Putamen (tissue), 1 donor: ENCODE measurements around the gene KRTCAP2.
"Not testable (repeated sequence)": the region's sequence is repeated elsewhere in the genome, so short reads cannot be mapped to it uniquely, and the experiment has no call there.

Experiments used
- DNase-seq: peaks from one replicate; pipeline ENCODE4 v3.0.0-alpha.2; 2016; ENCODE audit warnings: low spot score

Gene KRTCAP2

DNA sequence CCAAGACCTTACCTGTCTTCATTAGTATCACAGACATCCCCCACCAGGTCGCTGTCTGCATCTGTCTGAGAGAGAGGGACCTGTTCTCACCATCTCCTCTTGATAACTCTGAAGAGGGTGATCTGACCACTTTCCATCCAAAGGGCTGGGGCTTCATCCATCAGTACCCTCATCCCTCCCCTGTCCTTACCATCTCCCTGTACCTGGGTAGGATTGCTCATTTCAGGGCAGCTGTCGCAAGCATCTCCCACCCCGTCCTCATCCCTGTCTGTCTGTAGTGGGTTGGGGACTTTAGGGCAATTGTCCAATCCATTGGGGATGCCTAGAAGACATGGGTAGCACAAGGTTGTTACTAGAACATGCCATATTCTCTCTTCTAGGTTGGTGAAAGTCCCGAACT, 26.7 kb upstream of the KRTCAP2 start:
- DNase-seq = no peak

DNA sequence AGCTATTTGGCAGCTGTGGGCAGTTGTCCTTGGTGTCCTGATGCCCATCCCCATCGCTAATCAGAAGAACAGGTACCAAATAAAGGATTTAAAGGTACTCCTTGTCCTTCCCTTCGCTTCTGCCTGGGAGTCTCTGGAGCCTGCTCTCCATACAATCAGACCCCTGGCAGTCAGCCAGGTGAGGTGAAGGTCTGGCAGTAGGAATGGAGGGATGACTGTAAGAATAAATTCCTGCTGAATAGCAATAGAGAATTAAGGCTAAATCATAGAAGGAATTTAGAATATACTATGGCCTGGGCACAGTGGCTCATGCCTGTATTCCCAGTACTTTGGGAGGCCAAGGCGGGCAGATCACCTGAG, 25.4 kb upstream of the KRTCAP2 start:
- no peak for DNase-seq

DNA sequence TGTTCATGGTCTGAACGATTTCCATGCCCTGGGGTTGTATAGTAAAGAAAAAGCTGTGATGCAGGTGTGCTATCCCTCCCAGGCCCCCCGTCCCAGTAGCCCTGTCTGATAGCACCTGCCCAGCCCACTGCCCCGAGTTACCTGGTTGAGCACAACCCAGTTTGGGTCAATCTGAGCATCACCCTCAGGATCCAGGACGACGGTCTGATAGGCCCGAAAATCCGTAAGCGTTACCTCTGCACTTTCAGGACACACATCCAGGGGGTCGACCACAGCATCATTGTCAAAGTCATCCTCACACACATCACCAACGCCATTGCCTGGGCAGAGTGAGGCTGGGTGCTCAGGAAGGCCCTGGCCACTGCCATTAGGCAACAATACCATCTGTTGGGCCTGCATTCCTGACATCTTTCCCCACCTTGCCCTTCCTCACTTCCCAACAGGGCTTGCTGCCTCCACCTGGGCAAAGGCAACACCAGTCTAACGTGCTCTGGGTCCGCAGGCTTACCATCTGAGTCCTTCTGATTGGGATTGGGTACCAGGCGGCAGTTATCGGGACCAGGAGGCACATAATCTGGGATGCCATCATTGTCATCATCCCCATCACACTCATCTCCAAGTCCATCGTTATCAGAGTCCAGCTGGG, 24.9 kb upstream of the KRTCAP2 start:
- no peak for DNase-seq

DNA sequence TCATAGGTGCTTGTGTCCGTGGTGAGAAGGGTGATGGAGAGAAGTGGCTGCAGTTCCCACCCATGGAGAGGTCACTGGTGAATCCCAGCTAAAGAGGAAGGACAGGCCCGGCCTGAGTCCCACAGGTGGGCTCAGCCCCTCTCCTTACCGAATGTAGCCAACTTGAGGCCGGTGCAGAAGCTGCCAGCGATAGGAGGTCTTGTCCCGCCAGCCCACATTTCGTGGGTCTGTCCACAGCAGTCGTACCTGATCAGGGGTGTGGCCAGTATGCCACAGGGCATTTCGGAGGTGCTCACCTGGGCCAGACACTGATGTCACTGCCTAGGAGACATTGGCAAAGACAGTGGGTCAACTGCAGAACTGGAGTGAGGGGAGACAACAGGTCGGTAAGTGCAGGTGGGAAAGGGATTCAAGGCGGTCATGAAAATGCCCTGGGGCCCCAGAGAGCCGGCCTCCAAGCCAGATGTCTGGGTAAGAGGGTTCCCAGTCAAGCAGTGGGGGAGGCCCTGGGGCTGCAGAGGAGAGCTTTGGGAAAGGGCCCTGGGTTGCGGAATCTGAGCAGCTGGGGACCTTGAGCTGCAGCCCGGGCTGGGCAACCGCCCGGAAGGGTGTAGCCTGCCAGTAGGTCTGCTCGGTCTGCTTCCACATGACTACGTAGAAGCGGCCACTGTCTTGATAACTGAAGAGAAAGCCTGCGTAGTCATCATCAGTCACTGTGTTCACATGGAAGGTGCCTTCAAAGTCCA, 24.0 kb upstream of the KRTCAP2 start:
- DNase-seq = no peak

DNA sequence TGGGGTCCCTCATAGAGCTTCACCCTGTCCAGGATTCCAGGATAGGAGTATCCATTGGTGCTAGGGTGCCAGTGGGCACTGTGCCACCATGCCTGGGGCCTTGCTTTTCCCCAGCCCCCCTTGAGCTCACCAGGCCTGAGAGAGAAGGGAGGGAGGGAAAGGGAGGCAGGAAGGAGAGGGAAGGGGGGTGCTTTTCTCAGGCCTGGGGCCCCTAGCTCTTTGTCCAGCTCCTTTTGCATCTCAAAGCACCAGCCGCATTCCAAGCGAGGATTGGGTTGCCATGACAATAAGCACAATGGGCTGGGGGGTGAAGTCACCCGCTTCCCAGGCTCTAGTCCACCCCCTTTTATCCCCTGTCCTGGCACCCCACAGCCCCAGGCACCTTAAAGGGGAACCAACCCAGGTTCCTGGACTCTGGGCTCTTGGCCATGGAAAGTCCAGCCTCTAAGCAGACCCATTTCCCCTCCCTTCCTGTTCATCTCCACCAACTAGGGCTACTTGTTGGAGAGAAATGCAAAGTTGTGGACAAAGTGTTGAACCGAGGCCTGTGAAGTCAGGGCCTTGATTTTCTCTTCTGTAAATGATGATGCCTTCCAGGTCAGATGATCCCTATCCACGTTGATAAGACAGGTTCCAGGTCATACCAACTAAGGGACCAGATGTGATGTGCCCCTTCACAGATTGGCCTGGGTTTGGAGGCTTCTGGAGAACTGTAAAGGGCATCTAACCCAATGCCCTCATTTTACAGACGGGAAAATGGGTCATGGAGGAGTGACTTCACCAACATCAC, 23.2 kb upstream of the KRTCAP2 start:
- peak; percentile 79 for DNase-seq

DNA sequence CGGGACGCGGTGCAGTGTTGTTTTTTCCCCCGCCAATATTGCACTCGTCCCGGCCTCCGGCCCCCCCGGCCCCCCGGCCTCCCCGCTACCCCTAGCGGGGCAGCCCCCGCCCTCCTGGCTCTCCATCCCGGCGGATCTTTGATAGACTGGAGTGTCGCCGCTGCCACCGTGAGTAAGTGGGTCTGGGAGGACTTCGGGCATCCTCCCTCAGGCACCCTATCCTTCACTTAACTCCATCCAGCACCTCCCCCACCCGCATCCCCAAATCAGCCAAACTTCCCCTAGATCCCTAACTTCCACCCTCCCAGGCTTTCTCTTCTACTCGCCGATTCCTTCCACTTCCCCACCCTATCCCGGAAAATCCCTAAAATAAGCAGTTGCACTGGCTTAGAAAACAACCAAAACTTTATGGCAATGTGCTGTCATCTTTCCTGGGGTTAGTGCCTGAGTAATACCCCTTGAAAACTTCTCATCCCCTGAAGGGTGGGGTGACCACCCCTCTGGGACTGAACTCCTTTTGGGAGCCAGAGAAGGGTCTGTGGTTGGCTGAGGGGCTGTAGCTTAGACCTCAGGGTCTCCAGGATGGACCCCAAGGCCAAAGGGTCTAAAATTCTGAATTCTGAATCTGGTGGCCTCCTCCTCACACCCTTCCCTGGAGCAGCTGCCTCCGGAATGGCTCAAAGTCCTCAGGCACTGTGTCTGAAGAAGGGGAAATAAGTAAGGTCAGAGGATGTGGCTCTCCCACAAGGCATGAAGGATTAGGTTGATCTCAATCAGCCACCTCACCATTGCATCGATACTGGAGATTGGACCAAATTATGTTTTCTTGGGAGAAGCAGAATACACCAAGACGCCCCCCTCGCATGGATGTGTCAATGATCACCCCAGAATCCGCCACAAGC, 22.3 kb upstream of the KRTCAP2 start:
- DNase-seq = no peak

DNA sequence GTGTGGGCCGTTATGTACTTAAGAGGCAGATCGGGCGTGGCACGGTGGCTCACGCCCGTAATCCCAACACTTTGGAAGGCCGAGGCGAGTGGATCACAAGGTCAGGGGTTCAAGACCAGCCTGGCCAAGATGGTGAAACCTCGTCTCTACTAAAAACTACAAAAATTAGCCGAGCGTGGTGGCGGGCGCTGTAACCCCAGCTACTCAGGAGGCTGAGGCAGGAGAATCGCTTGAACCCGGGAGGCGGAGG, 20.8 kb upstream of the KRTCAP2 start:
- DNase-seq = not testable (repeated sequence)

DNA sequence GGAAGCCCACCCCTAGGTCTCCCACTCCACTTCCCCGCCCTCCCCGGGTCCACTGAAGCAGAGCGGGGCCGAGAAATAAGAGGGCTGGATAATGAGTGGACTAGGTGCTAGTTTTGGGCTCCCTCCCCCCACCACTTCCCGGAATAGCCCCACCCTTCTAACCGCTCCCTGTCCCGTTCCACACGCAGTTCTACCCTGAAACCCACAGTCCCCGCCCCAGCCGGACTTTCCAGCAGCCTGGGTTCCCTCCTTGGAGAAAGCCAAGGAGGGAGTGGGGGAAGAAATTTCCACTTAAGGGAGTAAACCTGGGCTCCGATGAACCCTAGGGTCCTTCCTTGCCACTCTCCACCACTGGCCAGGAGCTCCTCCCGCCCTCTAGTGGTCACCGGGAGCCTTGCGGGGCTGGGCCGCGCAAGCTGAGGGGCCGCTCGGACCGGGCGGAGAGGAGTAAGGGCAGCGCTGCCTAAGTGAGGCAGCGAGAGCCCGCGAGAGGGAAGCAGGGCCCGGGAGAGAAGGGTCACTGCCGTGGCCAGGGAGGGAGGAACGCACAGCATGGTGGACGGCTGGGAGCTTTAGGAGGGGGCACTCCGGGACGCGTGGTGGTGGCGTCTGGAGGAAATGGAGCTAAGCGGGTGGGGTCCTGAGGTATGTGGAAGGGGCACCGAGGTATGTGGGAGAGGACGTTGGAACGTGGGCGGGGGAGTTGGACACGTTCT, 20.3 kb upstream of the KRTCAP2 start:
- DNase-seq = peak; percentile 52

DNA sequence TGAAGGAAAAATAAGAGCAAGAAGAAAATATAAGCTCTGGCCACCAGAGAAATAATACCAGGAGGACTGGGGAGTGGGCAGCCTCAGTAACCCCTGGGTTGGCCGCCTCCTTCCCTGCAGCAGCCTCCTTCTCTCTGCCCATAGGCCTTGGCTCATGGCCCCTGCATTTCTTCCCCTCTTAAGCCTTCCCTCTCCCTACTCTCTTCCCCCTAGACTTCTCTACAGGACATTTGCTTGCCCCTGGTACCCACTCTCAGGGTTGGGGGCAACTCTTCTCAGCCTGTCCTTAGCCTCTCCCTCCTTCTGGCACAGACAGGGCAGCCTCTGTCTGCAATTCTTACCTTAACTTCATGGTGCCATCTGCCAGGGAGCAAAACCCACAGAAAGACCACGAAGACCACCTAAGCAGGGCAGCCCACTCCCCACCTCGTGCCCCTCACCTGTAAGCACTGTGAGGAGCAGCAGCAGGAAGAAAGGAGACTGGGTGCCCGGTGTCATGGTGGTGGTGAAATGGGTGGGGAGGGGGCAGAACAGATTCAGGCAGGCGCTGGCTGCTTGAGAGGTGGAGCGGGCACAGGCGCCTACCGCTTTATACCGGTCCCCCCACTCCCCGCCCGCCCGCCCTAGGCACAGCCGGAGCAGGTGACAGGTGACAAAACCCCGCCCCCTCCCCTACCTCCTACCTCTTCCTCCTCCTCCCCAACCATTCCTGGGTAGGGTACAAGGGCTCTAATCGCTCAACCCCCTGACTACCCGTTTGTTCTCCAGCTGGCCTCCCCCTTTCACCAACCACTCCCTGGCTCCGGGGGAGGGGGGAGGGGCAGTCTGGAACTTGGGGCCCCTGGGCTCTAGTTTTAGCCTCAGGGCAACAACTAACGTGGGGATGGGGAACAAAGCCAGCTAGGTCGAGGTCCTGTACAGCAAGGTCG, 19.5 kb upstream of the KRTCAP2 start:
- DNase-seq = no peak

DNA sequence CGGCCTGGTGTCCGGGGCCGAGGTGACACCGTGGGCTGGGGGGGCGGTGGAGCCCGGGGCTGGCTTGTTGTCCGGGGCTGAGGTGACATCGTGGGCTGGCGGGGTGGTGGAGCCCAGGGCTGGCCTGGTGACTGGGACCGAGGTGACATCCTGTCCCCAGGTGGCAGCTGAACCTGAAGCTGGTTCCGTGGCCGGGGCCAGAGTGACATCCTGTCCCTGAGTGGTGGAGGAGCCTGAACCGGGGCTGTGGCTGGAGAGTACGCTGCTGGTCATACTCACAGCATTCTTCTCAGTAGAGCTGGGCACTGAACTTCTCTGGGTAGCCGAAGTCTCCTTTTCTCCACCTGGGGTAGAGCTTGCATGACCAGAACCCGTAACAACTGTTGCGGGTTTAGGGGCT, 18.8 kb upstream of the KRTCAP2 start:
- no peak for DNase-seq

DNA sequence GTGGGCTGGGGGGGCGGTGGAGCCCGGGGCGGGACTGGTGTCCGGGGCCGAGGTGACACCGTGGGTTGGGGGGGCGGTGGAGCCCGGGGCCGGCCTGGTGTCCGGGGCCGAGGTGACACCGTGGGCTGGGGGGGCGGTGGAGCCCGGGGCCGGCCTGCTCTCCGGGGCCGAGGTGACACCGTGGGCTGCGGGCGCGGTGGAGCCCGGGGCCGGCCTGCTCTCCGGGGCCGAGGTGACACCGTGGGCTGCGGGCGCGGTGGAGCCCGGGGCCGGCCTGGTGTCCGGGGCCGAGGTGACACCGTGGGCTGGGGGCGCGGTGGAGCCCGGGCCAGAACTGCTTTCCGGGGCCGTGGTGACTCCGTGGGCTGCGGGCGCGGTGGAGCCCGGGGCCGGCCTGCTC, 16.8 kb upstream of the KRTCAP2 start:
- DNase-seq = not testable (repeated sequence)

DNA sequence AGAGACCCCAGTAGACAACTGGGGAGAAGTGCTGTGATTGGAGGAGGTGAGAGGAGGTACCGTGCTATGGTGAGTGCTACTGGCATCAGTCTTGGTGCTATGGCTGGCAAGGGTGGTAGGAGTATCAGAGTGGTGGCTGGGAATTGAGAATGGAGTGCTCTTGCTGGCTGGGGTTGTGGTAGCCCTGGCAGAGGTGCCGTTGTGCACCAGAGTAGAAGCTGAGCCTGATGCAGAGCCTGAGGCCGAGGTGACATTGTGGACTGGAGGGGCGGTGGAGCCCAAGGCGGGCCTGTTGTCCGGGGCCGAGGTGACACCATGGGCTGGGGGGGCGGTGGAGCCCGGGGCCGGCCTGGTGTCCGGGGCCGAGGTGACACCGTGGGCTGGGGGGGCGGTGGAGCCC, 15.2 kb upstream of the KRTCAP2 start:
- no peak for DNase-seq

DNA sequence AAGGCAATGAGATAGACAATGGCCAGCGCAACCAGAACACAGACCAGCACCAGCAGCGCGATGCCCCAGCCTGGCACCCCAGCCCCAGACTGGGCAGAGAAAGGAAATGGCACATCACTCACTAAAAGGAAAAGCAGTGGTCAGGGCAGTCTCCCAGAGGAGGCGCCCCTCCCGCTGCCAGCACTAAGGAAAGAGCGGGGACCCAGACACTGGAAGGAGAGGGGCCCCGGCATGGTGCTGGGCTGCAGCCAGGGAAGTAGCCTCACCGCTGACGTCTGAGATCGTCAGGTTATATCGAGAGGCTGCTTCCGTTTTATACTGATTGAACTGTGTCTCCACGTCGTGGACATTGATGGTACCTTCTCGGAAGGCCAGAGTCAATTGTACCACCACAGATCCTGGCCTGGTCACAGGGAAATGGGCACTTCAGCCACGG, 14.4 kb upstream of the KRTCAP2 start:
- no peak for DNase-seq

DNA sequence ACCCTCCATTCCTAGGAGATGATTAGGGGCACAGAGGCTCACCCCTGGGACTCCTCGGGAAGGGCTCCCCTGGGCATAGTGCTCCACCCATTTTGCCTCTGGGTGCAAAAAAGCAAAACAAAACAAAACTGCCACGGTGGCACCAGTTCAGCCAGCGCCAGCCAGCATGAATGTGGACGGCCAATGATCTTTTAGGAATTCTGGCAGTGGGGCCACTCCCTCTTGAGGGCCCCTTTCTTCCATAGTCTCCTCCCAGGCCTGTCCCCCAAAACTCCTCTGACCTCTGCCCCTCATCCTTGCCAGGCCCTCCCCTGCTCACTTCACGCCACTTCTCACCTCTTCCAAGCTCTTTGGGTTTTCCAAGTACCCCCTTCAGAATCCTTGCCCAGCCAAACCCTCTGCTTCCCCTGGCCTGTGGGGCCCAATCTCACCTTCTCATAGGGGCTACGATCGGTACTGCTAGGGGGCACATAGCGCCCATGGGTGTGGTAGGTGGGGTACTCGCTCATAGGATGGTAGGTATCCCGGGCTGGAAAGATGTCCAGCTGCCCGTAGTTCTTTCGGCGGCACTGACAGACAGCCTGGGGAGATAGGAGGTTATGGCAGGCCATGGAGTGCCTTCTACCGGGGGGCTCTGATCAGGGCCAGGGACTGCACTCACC, 13.8 kb upstream of the KRTCAP2 start:
- no peak for DNase-seq

DNA sequence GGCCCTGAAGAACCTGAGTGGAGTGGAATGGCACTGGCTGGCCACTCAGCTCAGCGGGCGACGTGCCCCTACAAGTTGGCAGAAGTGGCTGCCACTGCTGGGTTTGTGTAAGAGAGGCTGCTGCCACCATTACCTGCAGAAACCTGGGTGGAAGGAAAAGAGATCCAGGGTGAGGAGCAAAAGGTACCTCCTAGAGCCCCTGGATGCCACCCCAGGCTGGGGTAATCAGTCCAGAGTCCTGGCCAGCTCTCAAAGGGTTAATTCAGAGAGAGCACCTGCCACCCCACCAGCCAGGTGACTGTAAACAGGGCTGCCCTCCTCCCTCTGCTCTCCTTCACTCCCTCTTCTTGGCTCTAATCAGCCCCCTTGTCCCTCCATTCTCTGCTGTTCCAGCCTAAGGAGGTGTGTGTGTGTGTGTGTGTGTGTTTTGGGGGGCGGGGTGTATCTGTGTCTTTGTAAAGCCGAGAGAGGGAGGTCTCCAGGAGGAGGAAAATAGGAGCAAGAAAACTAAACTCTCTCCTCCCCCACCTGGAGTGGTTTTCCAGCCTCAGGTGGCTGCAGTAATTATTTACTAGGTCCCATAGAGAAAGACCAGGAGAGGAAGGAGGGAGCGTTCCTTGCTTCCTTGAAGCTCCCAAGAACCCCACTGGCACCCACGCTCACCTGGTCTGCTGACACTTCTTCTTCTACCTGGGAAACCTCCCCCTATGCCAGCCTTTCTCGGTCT, 13.1 kb upstream of the KRTCAP2 start:
- DNase-seq = no peak

DNA sequence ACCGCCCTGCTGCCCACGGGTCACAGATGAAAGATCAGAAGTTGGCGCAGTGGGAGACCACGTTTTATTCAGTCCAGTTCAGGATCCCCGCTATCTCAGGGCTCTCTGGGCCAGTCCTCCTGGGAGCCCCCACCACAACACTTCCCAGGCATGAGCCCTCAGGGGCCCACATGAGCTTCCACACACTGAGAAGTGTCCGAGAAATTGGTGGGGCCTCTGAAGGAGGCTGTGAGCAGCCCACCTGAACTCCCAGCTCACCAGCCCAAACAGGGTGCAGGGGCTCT, 12.6 kb upstream of the KRTCAP2 start:
- no peak for DNase-seq

DNA sequence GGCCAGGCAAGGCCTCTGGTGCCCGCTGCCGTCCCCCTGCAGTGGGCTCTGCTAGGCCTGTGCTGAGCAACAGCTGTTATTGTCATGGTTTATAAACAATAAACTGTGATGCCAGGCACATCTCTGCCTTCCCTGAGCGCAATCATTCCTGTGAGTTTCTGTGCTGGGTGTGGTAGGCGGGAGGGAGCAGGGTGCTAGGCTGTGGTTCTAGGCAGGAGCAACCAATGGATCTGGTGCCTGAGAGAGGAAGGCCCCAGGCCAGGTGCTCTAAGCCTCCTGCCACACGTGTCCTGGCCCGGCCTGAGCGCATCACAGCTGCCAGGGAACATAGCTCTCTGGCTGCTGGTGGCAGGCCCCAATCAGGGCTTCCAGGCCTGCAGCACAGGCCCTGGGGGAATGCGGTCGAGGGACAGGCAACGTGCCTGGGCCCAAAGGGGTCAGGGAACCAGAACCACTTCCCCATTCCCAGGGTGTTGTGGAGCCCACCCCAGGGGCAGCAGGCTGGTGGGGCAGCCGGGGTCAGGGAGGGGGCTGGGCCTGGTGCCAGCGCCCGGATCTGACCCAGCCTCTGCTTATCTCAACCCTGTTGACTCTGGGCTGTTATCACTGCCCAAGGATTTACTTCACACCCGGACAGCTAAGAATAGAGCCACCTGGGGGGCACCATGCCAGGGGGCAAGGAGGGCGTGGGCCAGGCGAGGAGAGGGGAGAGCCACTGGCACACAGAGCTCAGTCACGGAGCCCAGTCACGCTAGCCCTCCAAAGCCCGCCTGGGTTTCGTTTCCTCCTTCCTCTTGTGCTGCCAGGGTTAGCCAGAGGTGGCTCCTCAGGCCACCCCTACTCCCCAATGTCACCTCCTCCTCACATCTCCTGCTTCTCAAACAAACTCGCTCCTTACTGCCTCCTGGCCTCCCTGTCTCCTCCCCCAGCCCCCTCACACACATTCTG, 12.0 kb upstream of the KRTCAP2 start:
- no peak for DNase-seq

DNA sequence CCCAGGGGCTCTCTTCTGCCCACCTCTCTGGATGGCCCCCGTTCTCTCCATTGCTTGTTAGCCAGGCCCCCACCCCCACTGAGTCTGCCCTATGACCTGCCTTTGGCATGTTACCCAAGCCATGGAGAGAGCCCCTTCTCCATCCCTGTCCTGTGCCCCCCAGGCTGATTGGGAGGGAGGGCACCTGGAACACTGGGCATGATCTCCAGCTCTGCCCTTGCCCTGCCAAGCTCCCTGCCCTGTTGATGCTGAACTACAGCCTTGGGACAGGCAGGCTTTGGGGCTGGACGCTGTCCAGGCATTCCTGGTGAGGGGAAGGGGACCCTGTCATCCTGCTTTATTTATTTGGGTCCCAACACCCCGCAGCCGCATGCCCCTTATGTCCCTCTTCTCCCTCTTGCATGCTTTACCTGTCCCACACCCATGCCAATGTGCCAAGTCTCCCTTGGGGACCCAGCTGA, 11.3 kb upstream of the KRTCAP2 start:
- no peak for DNase-seq
